NCI-H2196 treated with DMSO at 0.1 percent for 48 hours (cell line): Measurements from ENCODE around the gene PNMA6E.

Experiments
- DNase-seq: peaks from one replicate; lab custom pipeline; 2025; ENCODE audit not compliant: unreplicated experiment; lab: John Stamatoyannopoulos, UW

The PNMA6E gene

GRCh38 chrX:153435845-153436244 is 34.7 kb upstream of the PNMA6E start:
- DNase-seq: no peak

- DNase-seq: no peak
These were observed 33.7 kb upstream of the PNMA6E start for GRCh38 chrX:153434801-153435200.

- DNase-seq: no peak
These were observed 32.7 kb upstream of the PNMA6E start for GRCh38 chrX:153433781-153434285.

GRCh38 chrX:153433161-153433680 is 32.1 kb upstream of the PNMA6E start:
- DNase-seq: no peak

DNA sequence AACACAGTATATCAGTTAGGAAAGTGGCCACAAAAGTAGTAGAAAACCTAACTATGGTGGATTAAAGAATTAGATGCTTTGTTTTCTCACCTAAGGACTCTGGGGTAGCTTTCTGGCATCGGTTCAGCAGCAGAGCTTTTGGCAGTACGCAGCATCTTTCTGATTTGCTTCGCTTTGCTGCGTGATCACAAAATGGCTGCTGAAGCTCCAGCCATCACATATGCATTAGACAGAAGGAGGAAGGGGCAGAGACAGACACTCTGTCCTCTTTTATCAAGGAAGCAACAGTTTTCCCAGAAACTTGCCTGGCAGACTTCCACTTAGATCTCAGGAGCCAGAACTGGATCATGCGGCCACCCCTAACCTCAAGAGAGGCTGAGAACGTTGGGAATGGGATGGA is 29.6 kb upstream of the PNMA6E start:
- DNase-seq: no peak

DNA sequence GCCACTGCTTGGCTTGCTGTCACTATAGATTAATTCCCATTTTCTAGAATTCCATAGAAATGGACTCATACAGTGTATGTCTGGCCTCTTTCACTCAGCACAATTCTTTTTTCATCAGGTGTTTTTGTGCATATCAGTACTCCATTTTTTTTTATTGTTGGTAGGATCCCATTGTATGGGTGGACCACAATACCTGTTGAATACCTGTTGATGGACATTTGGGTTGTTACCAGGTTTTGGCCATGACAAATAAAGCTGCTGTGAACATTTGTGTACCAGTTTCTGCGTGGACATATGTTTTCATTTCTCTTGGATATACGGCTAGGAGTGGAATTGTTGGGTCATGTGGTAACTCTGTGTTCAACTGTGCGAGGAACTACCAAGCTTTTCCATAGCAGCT is 25.1 kb upstream of the PNMA6E start:
- no peak for DNase-seq

DNA sequence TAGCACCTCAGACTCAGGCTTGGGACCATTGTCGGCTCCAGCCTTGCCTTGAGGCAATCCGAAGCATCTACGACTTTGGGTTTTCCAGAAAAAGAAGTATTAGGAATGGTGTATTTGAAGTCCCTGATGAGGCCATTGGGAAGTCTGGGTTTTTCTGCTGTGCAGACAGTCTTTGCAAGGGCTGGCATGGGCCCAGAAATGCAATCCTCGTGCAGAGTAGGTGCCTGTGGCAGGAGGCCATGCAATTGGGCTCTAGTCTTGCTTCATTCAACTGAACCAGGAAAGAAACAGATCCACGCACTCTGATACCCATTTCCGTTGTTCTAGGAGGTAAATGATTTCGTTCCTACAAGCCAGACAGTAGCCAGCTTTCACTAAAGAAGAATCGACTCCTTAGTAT is 22.5 kb upstream of the PNMA6E start:
- no peak for DNase-seq

- no peak for DNase-seq
These were observed 20.7 kb upstream of the PNMA6E start for GRCh38 chrX:153421856-153422255.

GRCh38 chrX:153420851-153421599 is 19.9 kb upstream of the PNMA6E start:
- DNase-seq: no peak

DNA sequence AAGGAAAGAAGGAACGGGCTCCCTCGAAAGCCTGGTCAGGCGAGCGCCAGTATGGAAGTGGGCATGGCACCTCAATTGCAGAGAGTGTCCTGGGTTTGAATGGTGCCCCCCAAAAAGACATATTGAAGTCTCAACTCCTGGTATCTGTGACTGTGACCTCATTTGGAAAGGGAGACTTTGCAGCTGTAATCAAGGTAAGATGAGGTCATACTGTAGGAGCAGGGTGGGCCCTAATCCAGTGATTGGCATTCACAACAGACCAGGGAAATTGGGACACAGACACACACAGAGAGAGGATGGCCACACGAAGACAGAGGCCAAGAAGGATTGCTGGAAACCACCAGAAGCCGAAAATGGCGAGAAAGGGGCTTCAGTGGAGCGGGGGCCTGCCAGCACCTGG is 16.5 kb upstream of the PNMA6E start:
- DNase-seq: no peak

- no peak for DNase-seq
These were observed 15.8 kb upstream of the PNMA6E start for GRCh38 chrX:153416781-153417450.

GRCh38 chrX:153414856-153415510 is 13.8 kb upstream of the PNMA6E start:
- no peak for DNase-seq

- DNase-seq: no peak
These were observed 12.6 kb upstream of the PNMA6E start for GRCh38 chrX:153413731-153414130.

GRCh38 chrX:153412746-153413720 is 11.9 kb upstream of the PNMA6E start:
- DNase-seq: no peak

GRCh38 chrX:153411988-153412574 is 10.9 kb upstream of the PNMA6E start:
- no peak for DNase-seq

DNA sequence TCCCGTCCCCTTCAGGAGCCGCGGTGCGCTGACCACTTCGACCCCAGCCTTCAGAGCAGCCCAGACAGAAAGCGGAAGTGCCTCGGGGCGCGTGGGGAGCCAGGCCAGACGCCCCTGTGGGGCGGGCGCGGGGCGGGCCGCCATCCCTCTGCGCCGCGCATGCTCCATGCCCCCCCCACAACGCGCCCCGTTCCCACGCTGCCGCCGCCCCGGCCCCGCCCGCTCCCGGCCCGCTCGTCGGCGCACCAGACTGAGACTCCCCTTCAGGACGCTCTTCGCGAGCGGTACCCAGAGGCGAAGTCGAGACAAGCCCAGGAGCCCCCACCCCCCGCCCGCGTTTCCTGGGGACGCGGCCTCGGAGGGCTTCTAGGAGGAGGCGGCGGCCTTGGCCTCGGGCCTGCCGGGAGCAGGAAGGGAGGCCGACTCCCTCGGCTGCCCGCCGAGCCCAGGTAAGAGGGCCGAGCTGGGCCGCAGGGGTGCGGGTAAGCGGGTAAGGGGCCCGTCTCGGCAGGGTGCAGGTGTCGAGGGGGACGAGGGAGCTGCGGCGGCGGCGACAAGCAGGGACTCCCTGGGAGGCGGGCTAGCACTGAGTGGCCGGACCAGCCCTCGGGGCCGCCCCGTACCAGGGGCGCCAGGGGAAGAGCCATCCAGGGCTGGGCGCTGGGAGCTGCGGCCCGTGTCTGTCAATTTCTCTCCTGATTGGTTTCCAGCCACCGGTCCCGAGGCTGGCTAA is 10.3 kb upstream of the PNMA6E start, which contains the start of gene ZFP92:
ZFP92 (plus strand) TSS at position 218 of the 733 bp plus-strand sequence. CDS start 6,851 bp downstream, outside the sequence.
- no peak for DNase-seq

DNA sequence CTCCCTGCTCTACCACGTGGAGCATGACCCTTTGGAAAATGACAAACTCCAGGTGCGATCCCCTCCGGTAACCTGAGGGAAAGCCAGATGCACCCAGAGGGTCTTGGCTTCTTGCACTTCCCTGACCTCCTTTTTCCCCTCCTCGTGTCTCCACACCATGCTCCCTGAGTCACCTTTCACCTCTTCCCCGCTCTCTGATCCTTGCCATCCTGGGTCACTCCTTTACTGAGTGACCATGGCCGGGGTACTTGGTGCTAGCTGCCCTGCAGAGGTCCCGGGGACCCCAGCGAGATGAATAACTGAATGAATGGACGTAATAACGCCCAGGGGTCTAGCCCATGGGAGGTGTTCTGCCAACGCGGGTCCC is 9.7 kb upstream of the PNMA6E start:
- DNase-seq: no peak

DNA sequence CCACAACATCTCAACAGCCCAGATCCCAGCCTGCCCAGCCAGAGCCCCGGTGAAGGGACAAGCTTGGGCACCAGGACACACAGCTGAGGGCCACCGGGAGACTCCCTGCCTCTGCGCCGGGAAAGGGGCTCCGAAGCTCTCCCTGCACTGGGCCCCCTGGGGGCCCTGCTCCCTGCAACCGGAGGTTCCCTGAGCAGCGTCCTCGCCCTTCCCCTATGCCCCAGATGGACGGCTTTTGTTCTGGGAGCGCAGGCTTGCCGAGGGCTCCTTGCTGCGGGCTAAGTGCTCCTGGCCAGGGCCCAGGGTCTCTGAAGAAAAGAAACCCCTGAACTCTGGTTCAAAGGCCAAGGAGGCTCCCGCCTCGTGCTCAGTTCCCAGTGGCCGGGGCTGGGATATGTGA is 9.2 kb upstream of the PNMA6E start:
- DNase-seq: no peak

- DNase-seq: no peak
These were observed 8.4 kb upstream of the PNMA6E start for GRCh38 chrX:153409414-153410101.
